ENCODE measurements around the gene NYNRIN. TPM values are rescaled to one million over a fixed set of nuclear protein-coding genes. Genes with fewer than 3 reads are reported as not detected.

Gene NYNRIN
- total RNA-seq, 1 experiment from 2014 or later, result 0.27 TPM

DNA sequence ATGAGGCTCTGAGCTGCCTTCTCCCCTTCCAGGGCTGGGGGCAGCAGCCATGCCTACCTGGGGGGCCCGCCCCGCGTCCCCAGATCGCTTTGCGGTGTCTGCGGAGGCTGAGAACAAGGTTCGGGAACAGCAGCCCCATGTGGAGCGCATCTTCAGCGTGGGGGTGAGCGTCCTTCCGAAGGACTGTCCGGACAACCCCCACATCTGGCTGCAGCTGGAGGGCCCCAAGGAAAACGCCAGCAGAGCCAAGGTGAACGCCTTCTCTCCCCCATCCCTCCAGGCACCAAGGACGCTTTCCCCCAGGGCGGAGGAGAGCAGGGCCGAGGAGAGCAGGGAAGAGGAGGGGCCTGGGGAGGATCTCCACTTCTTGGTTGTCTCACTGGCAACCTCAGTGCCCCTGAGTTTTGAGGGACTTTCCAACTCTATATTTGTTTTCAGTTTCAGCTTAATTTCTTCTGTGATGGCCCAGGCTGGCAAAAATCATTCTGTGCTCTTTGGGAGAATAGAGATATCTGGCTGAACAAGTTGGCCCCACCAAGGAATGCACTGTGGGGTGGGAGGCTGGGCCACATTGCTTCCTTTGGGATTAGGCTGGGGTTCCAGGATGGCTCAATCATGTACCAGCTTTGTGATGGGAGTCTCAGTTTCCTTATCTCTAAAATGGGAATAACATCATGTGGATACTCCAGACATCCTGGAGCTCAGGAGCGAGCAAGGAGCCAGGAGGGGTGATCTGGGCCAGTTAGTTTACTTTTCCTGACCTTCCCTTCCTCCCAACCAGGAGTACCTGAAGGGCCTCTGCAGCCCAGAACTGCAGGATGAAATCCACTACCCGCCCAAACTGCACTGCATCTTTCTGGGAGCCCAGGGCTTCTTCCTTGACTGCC is 32.1 kb downstream of the NYNRIN start (continued):
- no peak for TF ChIP-seq ZBTB33 (IDR thresholded peaks at IDR 0.05; ENCODE audit: extremely low read depth, insufficient replicate concordance, low read length)
- TF ChIP-seq CEBPB (IDR thresholded peaks at IDR 0.05; ENCODE audit: low read depth), result no peak
- TF ChIP-seq SP1 (IDR thresholded peaks at IDR 0.05; ENCODE audit: low read depth), result no peak
- no peak for TF ChIP-seq MAX (IDR thresholded peaks at IDR 0.05)
- TF ChIP-seq TCF7L2 (IDR thresholded peaks at IDR 0.05; ENCODE audit: borderline replicate concordance, extremely low read depth, insufficient read depth, insufficient read length), result no peak
- no peak for TF ChIP-seq EZH2 (IDR thresholded peaks at IDR 0.05)
- TF ChIP-seq, protein P1, sequence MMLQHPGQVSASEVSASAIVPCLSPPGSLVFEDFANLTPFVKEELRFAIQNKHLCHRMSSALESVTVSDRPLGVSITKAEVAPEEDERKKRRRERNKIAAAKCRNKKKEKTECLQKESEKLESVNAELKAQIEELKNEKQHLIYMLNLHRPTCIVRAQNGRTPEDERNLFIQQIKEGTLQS (IDR thresholded peaks at IDR 0.05), result no peak
- no peak for TF ChIP-seq POLR2AphosphoS5 (IDR thresholded peaks at IDR 0.05; ENCODE audit: low read depth, low read length)
- TF ChIP-seq JUND (IDR thresholded peaks at IDR 0.05), result no peak
- no peak for TF ChIP-seq POLR2A (IDR thresholded peaks at IDR 0.05; ENCODE audit: borderline replicate concordance, extremely low read depth, insufficient read depth, insufficient read length)

Measured in HCT116 (cell line).